Measurements from ENCODE around the gene DOK5.

Gene DOK5

DNA sequence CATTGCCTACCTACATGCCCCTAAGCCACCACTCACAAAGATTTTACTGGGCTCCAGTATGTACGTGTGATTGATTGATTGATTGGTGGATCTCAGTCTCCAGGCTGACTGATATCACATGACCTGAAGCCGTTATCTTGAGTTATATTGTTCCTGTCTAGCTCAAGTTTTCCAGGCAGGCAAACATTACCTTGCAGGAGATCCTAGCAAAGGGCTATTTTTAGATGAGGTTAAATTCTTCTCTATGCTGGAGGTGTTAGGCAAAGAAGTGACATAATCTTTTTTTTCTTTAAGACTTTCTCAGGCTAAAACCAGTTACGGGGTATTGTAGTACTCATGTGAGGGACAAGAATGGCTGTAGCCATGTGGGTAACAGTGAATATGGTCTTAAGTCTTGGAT is 125.2 kb downstream of the DOK5 start:
- TF ChIP-seq Cebpa-rat (IDR thresholded peaks at IDR 0.05), result no peak
- Histone ChIP-seq H3K4me1 (0 out of 2 replicates have a peak, but pooled peaks cover under 1% of the 10 kb centered on the region), H3K9me3 (peaks cover 13% of the 10 kb centered on the region; the same call in 1 of the 2 replicates), H3K27me3 (no peaks in the 10 kb centered on the region), H3K4me2 (no peak overlapping the region), H3K4me3 (no peak overlapping the region), H4K20me1 (no peaks in the 10 kb centered on the region), H3K36me3 (no peaks in the 10 kb centered on the region), H3K9ac (no peak overlapping the region), H3K27ac (no peak overlapping the region)

DNA sequence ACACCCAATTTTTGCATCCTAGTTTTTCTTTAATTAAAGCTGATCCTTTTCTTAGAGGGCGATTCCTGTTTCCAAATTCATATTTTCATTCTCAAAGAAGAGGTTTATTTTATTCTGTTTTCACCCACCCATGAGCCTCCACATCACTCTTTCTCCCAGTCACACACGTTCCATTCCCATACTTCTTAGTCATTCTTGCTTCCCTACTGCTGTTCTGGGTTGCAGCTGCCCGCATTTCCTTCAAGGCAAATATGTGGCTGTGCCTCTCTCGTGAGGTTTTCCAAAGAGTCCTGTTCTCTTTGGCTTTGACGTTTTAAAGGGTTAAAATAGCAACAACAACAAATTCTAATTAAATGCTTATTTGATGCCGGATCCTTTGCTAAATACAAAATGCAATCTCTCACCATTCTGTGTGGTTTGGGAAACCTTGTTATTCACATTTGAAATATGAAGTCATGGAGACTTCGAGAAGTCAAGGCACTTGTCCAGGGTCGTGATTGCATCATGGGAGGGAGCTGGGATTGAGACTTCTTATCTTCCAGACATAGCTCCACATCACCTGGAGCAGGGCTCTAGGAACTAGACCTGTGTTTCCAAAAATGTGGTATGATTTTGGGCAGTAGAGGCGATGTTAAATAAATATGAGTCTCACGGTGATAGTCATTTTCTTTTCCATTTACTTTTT is 126.6 kb downstream of the DOK5 start:
- Histone ChIP-seq H3K27ac (no peak overlapping the region), H3K9ac (no peak overlapping the region), H3K9me3 (peaks cover 13% of the 10 kb centered on the region; the same call in 1 of the 2 replicates), H3K36me3 (no peaks in the 10 kb centered on the region), H3K27me3 (no peaks in the 10 kb centered on the region), H3K4me1 (peaks cover 14% of the 10 kb centered on the region), H3K4me3 (no peak overlapping the region), H3K4me2 (no peak overlapping the region), H4K20me1 (no peaks in the 10 kb centered on the region)
- TF ChIP-seq Cebpa-rat (IDR thresholded peaks at IDR 0.05), result no peak

DNA sequence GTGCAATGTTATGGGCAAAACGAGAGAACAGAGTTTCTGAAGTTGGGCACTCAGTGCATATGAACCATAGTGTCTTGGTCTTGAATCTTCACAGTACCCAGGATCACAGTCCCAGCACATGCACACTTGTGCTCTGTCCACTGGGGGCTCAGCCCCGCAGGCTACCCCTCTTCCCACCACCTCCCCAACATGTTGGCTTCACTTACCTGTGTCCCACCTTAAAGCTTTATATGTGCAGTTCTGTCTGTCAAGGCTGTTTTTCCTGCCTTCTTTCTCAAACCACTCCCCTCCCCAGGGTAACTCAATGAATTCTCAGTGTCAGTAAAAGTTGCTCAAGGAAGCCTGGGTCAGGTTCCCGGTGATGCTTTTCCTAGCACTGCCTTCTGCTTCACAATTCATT is 129.9 kb downstream of the DOK5 start:
- Histone ChIP-seq H3K9ac (no peak overlapping the region), H4K20me1 (no peaks in the 10 kb centered on the region), H3K36me3 (no peaks in the 10 kb centered on the region), H3K9me3 (peaks cover 4% of the 10 kb centered on the region; the same call in 1 of the 2 replicates), H3K4me2 (no peak overlapping the region), H3K27me3 (no peaks in the 10 kb centered on the region), H3K4me1 (peaks cover 16% of the 10 kb centered on the region), H3K27ac (no peak overlapping the region), H3K4me3 (no peak overlapping the region)
- TF ChIP-seq Cebpa-rat (IDR thresholded peaks at IDR 0.05), result no peak

DNA sequence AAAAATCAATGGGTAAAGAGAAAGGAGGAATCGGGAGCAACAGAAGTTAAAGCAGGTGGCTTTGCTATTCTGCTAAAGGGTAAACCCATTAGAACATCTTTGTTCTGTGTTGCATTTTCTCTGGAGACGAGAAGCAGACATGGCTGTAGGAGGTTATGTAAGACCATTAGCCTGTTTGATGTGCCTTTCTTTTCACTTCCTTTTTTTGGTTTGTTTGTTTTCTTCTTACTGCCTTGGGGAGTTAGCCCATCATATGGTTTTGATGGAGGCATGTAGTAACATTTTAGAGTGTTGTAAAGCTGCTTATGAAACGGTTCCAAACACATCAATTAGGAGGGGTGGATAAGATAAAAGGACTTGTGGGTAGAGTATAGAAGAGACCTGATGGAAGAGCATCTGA is 131.0 kb downstream of the DOK5 start:
- Histone ChIP-seq H3K4me3 (no peak overlapping the region), H3K27ac (no peak overlapping the region), H3K4me1 (peaks cover 16% of the 10 kb centered on the region), H4K20me1 (no peaks in the 10 kb centered on the region), H3K27me3 (no peaks in the 10 kb centered on the region), H3K36me3 (no peaks in the 10 kb centered on the region), H3K4me2 (peak overlapping the region; percentile 30), H3K9ac (no peak overlapping the region), H3K9me3 (no peaks in the 10 kb centered on the region)
- TF ChIP-seq Cebpa-rat (IDR thresholded peaks at IDR 0.05), result no peak

DNA sequence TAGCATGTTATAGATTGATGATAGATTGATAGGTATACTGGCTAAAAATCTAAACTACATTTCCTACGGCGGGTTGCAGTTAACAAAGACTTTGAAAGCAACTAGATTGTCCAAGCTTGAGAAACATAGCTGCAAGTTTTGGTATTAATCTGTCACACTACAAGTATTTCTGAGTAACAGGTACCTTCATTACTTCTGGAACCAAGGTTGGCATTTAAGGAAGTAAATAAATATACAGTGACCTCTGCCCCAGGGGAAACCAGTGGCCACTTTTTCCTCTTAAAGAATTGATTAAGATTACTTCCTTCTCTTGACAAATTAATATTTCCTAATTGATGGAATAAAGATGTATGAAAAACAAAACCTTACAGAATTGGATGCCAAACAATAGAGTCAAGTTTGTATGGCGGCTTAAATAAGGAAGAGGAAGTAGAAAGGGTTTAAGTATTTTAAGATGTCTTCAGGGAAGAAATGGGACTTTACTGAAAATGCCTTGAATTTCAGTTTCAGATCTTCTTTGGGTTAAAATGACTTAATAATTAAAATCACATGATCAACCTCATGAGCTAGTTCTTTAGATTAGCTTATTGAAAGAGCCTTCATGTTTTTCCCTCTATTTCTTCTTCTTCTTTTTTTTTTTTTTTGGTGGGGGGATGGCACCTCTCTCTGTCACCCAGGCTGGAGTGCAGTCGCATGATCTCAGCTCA is 132.8 kb downstream of the DOK5 start:
- Histone ChIP-seq H3K27ac (no peak overlapping the region), H3K9ac (no peak overlapping the region), H3K4me3 (no peak overlapping the region), H4K20me1 (no peaks in the 10 kb centered on the region), H3K4me1 (peaks cover 16% of the 10 kb centered on the region), H3K4me2 (no peak overlapping the region), H3K27me3 (no peaks in the 10 kb centered on the region), H3K36me3 (no peaks in the 10 kb centered on the region), H3K9me3 (no peaks in the 10 kb centered on the region)
- no peak for TF ChIP-seq Cebpa-rat (IDR thresholded peaks at IDR 0.05)

DNA sequence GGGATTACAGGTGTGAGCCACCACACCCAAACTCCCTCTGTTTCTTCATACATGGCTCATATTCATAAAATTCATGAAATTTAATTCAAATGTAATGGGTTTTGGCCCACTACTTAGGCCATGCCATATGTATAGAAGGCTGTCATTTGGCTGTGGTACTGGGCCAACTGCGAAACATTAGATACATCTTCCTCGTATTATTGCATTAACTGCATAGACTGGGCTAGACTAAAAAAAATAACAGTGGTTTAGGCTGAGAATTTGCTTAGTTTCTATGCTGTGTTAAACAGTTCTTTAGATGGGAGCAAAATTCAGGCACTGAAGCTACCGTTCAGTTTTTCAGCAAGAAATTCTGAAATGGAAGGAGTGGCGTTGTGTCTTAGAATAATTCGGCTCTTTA is 133.6 kb downstream of the DOK5 start:
- H3K4me2 ChIP-seq, result no peak overlapping the region
- H4K20me1 ChIP-seq, result no peaks in the 10 kb centered on the region
- no peaks in the 10 kb centered on the region for H3K36me3 ChIP-seq
- no peaks in the 10 kb centered on the region for H3K27me3 ChIP-seq
- peaks cover 16% of the 10 kb centered on the region for H3K4me1 ChIP-seq
- TF ChIP-seq Cebpa-rat (IDR thresholded peaks at IDR 0.05), result no peak
- H3K27ac ChIP-seq, result no peak overlapping the region
- H3K4me3 ChIP-seq, result no peak overlapping the region
- H3K9me3 ChIP-seq, result no peaks in the 10 kb centered on the region
- H3K9ac ChIP-seq, result no peak overlapping the region

DNA sequence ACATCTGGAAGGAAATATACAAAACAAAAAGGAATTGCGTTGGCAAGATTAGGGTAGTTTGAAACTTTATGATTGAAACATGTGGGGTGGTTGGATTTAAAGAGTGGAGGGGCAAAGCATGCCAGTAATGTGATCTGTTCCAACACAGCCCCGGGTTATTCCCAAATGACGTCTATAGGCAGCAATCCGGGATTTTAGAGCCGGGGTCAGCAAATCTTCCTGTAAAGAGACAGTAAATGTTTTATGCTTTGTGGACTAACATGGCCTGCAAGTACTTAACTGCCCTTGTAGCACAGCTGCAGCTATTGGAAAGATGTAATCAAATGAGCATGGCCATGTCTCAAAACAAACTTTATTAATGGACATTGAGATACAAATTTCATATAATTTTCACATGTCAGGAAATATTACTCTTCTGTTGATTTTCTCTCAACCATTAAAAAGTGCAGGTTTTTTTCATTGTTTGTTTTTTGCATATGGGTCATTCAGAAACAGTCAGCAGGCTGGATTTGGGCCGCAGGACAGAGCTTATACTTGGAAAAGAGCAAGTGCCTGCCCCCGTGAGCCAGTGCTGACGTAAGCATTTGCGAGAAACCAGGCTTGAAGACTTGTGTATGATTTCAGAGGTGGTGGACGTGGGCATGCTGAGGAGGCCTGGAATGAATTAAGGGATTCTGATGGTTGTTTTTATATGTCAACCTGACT is 136.5 kb downstream of the DOK5 start:
- Histone ChIP-seq H4K20me1 (no peaks in the 10 kb centered on the region), H3K4me2 (no peak overlapping the region), H3K4me1 (peaks cover 3% of the 10 kb centered on the region), H3K36me3 (no peaks in the 10 kb centered on the region), H3K9ac (no peak overlapping the region), H3K9me3 (no peaks in the 10 kb centered on the region), H3K4me3 (no peak overlapping the region), H3K27me3 (no peaks in the 10 kb centered on the region), H3K27ac (no peak overlapping the region)
- no peak for TF ChIP-seq Cebpa-rat (IDR thresholded peaks at IDR 0.05)

DNA sequence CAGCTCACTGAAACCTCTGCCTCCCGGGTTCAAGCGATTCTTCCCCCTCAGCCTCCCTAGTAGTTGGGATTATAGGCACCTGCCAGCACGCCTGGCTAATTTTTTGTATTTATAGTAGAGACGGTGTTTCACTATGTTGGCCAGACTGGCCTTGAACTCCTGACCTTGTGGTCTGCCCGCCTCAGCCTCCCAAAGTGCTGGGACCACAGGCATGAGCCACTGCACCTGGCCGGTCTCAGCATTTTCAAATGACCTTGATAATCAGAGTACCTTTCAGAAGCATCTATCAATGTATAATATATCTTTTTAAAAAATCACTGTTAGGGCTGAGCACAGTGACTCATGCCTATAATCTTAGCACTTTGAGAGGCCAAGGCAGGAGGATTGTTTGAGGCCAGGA is 143.0 kb downstream of the DOK5 start:
- Histone ChIP-seq H3K27me3 (no peaks in the 10 kb centered on the region), H4K20me1 (no peaks in the 10 kb centered on the region), H3K36me3 (no peaks in the 10 kb centered on the region), H3K4me2 (no peak overlapping the region), H3K27ac (no peak overlapping the region), H3K9me3 (no peaks in the 10 kb centered on the region), H3K9ac (no peak overlapping the region), H3K4me1 (0 out of 2 replicates have a peak, but pooled peaks cover 4% of the 10 kb centered on the region), H3K4me3 (no peak overlapping the region)
- TF ChIP-seq Cebpa-rat (IDR thresholded peaks at IDR 0.05), result no peak

DNA sequence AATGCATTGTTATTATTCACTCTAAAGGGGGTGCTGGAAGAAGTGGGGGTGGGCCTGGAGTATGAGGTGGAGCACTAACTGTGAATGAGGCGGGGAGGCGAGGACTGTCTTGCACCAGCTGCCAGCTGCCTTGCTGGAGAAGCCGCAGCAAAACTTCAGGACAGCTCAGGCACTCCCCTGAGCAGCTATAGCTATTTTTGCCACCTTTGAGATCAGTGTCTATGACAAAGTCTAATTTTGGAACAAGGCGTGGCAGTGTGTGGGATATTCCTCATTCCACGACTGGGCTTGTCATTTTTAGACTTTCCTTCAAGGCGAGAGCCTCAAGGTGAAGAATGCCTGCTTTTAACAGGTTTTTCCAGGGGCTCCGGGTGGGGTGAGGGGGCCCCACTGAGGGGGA is 143.8 kb downstream of the DOK5 start:
- Histone ChIP-seq H3K9me3 (no peaks in the 10 kb centered on the region), H3K9ac (no peak overlapping the region), H3K4me1 (0 out of 2 replicates have a peak, but pooled peaks cover 4% of the 10 kb centered on the region), H4K20me1 (no peaks in the 10 kb centered on the region), H3K4me3 (no peak overlapping the region), H3K4me2 (no peak overlapping the region), H3K27me3 (no peaks in the 10 kb centered on the region), H3K36me3 (no peaks in the 10 kb centered on the region), H3K27ac (no peak overlapping the region)
- TF ChIP-seq Cebpa-rat (IDR thresholded peaks at IDR 0.05), result no peak

DNA sequence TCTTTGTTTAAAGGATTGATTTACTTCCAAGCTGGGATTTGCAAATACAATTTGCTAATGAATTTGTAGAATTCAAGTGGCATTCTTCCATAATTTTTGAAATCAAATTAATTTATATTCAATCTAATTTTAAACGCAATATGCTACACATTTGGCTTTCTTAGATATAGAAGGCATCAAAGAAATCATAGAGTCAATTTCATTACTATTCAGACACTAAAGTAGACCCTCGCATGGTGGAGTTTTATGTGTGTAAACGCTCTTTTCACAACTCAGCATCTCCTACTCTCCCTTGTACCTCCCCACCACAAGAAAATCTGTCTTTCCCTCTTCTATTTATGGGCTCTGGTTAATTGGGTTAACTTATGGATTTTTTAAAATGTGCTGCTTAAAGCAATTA is 144.3 kb downstream of the DOK5 start:
- Histone ChIP-seq H3K4me2 (no peak overlapping the region), H3K9me3 (no peaks in the 10 kb centered on the region), H3K4me1 (0 out of 2 replicates have a peak, but pooled peaks cover 4% of the 10 kb centered on the region), H3K9ac (no peak overlapping the region), H3K27me3 (no peaks in the 10 kb centered on the region), H4K20me1 (no peaks in the 10 kb centered on the region), H3K27ac (no peak overlapping the region), H3K36me3 (no peaks in the 10 kb centered on the region), H3K4me3 (no peak overlapping the region)
- no peak for TF ChIP-seq Cebpa-rat (IDR thresholded peaks at IDR 0.05)
